Measurements from ENCODE around the gene KLHDC2.

DNA sequence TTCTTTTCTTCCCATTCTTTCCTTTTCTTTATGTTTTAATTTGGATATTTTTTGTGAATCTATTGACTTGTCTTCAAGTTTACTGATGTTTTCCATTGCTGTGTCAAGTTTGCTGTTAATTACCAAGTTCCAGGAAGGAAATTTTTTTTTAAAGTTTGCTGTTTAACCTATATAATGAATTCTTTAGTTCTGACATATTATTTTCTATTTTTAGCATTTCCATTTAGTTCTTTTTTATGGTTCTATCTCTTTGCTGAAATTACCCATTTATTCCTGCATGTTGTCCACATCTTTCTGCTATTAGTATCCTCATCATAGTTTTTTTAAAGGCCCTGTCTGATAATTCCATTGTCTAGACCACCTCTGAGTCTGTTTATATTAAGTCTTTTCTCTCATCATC is 47.2 kb upstream of the KLHDC2 start:
- no peak for TF ChIP-seq CTCF (IDR thresholded peaks at IDR 0.05)
- TF ChIP-seq POLR2A (IDR thresholded peaks at IDR 0.05), result no peak

Measured in esophagus squamous epithelium (tissue), 4 donors.